ENCODE results near the gene SLC38A11.
A peak's percentile ranks its signal among the peaks of the same experiment; 100 is the strongest.
"Not testable (repeated sequence)": the region's sequence is repeated elsewhere in the genome, so short reads cannot be mapped to it uniquely, and the experiment has no call there.

Gene SLC38A11, protein sequence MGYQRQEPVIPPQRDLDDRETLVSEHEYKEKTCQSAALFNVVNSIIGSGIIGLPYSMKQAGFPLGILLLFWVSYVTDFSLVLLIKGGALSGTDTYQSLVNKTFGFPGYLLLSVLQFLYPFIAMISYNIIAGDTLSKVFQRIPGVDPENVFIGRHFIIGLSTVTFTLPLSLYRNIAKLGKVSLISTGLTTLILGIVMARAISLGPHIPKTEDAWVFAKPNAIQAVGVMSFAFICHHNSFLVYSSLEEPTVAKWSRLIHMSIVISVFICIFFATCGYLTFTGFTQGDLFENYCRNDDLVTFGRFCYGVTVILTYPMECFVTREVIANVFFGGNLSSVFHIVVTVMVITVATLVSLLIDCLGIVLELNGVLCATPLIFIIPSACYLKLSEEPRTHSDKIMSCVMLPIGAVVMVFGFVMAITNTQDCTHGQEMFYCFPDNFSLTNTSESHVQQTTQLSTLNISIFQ

DNA sequence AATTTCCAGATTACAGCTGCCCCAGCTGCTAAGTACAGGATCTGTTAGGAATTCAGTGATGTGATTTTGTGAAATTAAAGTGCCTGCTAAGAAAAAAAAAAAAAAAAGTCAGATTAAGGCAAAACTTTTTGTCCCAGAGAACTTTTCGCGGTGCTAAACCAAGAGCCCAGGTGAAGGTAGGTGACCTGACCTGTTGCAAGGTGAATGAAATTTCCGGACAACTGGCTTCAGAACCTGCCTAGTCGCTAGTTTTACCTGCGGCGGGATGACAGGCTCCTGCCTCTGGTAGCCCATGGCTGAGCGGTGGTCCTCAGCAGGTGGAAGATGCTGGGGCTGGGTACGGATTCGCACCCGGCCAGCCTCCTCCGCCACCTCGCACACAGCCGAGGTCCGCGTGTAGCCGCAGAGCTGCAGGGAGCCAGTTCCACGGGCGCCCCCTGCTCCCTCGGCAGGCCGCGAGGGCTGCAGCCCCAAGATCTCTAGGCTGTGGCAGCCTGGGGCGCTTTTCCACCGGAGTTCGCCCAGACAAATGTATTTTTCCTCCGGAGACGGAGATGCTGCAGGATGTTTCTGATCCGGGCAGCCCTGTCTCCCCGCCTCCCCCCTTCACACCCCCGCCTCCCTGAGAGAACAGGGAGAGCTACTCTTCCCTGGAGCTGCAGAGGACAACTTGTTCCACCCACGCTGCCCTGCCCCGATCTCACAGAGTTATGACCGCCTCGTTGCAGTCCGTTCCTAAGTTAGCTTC lies at the start of gene SLC38A11:
TSS of gene SLC38A11 (minus strand) at position 572 of the 748 bp plus-strand sequence. CDS start at position 294, 278 bp downstream.
- DNase-seq (ENCODE audit: low read depth) = no peak

DNA sequence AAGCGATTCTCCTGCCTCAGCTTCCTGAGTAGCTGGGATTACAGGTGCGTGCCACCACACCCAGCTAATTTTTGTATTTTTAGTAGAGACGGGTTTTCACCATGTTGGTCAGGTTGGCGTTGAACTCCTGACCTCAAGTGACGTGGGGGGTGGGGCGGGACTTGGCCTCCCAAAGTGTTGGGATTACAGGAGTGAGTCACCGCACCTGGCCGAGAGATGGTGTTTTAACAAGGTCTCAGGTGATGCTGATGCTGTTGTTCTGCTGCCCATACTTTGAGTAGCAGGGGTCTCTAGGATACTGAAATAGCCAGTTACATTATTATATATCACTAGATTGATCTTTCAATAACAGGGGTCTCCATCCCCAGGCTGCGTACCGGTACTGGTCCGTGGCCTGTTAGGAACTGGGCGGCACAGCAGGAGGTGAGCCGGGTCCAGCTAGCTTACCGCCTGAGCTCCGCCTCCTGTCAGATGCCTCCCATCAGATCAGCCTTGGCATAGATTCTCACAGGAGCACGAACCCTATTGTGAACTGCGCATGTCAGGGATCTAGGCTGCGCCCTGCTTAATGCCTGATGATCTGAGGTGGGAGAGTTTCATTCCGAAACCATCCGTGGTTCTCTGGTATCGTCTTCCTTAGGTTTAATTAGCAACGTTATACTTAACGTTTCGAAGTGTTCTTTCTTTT lies 48.3 kb upstream of the SLC38A11 start:
- DNase-seq (ENCODE audit: low read depth) = no peak

DNA sequence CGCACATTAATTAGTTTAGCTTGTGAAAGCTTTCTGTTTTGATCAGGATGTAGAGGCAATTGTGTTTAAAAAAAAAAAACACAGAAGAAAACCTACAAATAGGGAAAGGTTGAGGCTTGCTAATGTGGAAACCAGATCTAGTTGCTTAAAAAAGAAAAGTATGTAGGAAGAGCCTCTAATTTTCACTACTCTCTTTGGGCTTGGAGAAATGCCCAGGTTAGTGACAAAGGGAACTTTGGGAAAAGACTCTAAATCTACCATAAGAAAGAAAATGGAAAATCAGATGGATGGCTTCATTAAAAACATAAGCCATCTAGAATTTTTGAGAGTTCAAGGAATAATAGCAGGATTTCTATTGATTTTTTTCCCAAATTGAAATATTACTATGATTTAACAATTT lies 47.3 kb upstream of the SLC38A11 start:
- no peak for DNase-seq (ENCODE audit: low read depth)

- not testable (repeated sequence) for DNase-seq (ENCODE audit: low read depth)
Measured at GRCh38 chr2:164994664-164995299, 39.5 kb upstream of the SLC38A11 start.

DNA sequence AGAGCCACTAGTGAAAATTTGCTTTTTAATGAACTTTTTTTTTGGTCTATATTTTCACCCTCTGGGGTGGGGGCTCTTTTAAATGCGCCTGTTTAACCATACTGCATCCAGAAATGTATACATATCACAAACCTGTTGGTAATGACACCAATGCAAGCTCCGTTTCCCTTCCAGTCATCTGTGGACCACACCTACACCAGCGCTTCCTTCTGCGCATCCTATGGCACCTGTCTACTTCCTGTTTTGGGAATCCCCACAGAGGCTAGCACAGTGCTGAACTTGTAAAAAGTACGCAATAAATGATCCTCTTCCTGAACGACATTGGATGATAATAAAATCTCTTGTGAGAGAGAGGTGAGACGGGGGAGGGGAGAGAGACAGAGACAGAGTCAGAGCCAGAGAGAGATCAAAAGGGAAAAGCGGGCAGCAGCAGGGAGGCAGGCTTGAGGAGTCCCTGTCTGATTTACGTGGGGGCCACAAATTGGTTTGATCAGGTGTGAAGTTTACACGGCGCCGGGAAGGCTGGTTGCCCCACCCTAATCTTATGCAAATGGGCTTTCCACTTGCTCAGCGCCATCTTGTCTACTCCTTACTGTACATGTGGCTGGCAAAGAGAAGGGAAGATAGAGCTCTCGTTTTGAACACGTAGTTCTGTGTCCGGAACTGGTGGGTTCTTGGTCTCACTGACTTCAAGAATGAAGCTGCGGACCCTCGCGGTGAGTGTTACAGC lies 38.1 kb upstream of the SLC38A11 start:
- no peak for DNase-seq (ENCODE audit: low read depth)

DNA sequence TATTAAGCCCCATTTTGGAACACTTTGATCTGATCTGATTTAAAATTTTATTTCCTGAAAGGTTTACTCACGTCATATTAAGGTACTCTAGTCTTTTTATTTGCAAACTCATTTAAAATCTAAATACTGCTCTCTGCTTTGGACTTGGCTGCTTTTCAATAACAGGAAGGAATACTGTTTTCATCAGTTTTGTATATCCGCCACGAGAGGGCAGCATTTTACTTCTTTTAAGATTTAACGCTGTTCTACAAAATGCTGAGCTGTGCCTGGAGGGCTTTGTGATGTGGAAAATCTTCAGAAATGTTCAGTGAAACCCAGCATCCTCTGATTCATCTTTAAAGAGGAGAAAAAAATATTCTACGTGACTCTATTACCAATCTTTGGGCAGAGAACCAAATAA lies 37.5 kb upstream of the SLC38A11 start:
- DNase-seq (ENCODE audit: low read depth) = peak; percentile 19

DNA sequence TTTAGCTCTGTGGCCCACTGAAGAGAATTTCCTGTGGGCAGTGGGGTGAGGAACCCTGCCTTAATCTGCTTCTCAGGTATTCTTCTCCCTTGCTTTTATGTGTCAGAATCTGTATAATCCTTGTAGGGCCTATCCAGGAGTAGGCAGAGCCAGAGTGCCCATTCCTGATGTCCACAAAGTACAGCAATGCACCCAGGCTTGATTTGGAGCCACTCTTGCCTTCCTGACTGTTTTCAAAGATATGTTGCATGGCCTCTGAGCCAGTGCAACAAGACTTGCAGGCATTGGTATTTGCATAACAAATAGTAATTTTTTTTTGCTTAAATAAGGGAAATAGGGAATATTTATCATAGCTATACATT lies 36.7 kb upstream of the SLC38A11 start:
- DNase-seq (ENCODE audit: low read depth) = not testable (repeated sequence)

DNA sequence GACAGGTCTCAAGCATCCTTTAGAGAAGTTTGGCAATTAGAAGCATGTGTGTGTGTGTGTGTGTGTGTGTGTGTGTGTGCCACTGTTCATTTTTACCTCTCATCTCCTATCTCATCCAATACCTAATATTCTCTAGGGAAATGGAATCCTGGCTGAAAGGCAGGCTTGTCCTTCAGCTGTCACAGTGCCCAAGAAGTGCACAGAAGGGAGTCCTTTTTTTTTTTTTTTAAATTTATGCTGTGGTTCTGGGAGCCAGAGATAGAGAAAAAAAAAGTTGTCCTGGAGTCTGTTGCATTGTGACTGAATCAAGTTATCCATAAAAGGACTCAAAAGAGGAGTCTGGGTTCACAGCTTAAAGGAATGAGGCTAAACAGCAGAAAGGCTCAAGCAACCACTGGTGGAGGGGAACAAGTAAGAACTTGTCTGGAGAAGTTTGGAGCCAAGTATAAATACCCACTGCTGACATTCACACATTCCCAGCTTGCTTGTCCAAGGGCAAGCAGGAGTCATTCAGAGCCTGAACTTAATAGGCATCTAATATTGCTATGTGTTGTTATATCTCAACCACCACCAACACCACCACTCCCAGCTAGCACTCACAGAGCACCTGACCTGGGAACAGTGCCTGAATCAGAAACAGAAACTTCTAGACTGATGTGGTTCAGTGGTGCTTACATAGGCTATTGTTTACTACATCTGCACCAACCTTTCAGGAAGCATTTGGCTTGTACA lies 36.2 kb upstream of the SLC38A11 start:
- not testable (repeated sequence) for DNase-seq (ENCODE audit: low read depth)

- not testable (repeated sequence) for DNase-seq (ENCODE audit: low read depth)
Measured at GRCh38 chr2:164990953-164991352, 35.6 kb upstream of the SLC38A11 start.

DNA sequence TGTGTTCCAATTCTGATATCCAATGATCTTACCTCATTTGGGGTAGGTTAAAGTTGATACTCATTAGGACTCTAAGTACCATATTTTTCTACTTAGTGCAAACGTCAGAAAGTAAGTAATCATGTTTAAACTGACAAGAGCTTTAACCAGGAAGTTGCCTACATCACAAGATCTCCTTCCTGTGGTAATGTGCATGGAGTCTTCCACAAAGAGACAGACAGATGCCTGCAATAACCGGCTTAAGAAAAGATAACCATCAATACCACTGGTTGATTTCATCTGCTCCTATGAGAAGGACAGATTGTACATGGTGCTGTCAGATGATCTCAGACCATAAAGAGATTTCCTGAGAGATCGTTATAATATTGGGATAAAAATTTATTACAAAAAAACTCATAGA lies 33.5 kb upstream of the SLC38A11 start:
- not testable (repeated sequence) for DNase-seq (ENCODE audit: low read depth)

DNA sequence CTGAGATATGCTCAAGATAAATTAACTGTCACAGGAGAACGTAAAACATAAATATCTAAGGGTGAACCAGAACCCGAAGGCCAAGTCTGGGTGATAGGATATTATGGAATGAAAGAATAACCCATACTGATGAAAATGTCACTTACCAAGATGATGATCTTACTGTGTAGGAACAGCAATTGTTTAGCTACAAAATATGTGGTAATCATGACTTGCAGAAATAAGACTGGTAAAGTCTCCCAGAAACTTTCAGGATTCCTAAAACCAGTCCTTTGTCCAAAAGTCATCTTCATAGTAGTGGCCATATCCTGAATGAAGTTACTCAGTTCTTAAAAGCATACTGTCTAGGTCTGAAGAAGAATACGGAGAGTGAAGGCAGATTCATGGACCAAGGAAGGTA lies 30.7 kb upstream of the SLC38A11 start:
- DNase-seq (ENCODE audit: low read depth) = not testable (repeated sequence)

- DNase-seq (ENCODE audit: low read depth) = no peak
Measured at GRCh38 chr2:164984428-164984827, 29.1 kb upstream of the SLC38A11 start.

GRCh38 chr2:164981217-164981990 lies 26.1 kb upstream of the SLC38A11 start:
- no peak for DNase-seq (ENCODE audit: low read depth)

DNA sequence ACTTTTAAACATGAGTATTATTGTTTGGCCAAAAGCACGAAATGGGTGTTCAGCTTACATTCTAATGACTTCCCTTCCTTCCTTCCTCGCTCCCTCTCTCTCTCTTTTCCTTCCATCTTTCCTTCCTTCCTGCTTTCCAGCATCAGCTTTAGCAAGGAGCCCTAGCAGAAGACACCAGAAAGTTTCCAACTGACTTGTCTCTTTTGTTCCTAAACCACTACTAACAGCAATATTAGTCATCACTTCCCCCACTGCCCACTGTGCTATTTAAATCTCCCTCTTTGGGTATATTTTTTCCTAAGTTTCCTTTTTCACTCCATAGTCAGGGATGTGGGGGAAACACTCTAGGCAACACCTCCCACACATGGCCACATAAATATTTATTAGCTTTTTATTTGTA lies 25.4 kb upstream of the SLC38A11 start:
- DNase-seq (ENCODE audit: low read depth) = not testable (repeated sequence)

- DNase-seq (ENCODE audit: low read depth) = no peak
Measured at GRCh38 chr2:164979113-164979512, 23.8 kb upstream of the SLC38A11 start.

- not testable (repeated sequence) for DNase-seq (ENCODE audit: low read depth)
Measured at GRCh38 chr2:164976875-164977470, 21.6 kb upstream of the SLC38A11 start.

GRCh38 chr2:164976301-164976700 lies 21.0 kb upstream of the SLC38A11 start:
- DNase-seq (ENCODE audit: low read depth) = no peak

DNA sequence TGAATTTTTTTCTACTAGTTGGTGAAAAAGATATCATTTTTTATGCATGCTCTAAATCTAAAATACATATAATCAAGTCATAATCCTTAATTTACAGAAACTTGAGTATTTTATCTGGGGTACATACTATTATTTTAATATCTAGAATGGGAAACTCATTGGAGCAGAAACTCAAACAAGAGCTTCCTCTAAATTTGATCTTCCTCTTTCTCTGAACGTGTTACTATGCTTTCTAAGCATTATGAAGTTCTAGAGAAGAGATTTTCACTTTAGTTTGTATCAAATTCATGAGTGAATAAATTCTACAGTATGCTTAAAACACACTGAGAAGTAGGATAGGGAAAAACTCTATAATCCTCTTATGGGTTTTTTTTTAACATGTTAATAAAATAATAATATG lies 20.6 kb upstream of the SLC38A11 start:
- no peak for DNase-seq (ENCODE audit: low read depth)

GRCh38 chr2:164974221-164974620 lies 18.9 kb upstream of the SLC38A11 start:
- no peak for DNase-seq (ENCODE audit: low read depth)
